K562 (cell line): Measurements from ENCODE around the gene PYGO2. TPM values are rescaled to one million over a fixed set of nuclear protein-coding genes. Genes with fewer than 3 reads are reported as not detected.
A peak's percentile ranks its signal among the peaks of the same experiment; 100 is the strongest.

ENCODE experiments used
- ATAC-seq: fragments of 200-7000 bp; cut with Tn5 transposase; 3 replicates; pipeline ENCODE4 v1.9.1; 2020; ENCODE audit warnings: moderate library complexity
- BruUV-seq: library from RNA; stranded (reverse); fragments of 400-500 nt; replicated peaks from 2 replicates; lab custom pipeline; 2021; lab: Mats Ljungman, UMichigan
- CTCF ChIA-PET: fragments of 300-600 bp; formaldehyde crosslinking; extraction: SDS; loops from one replicate; lab custom pipeline; 2021; ENCODE audit warnings: low intra/inter-chr PET ratio; lab: Yijun Ruan, JAX
- POLR2A ChIA-PET: fragments of 300-600, 350-650 bp; sonication (Branson Sonifier 250); formaldehyde crosslinking; extraction: SDS; loops from one replicate; lab custom pipeline; 2021; ENCODE audit warnings: antibody characterized with exemption, inconsistent platforms; lab: Yijun Ruan, JAX
- DNase-seq, 4 experiments: peaks; one replicate each; pipeline versions ENCODE4 v3.0.0 to v3.0.0-alpha.2; 2011 to 2018; ENCODE audit warnings: low spot score in 3 of 4, mixed read lengths in 3 of 4; ENCODE audit errors: extremely low read depth in 1 of 4
- FAIRE-seq: peaks from 2 replicates; lab custom pipeline; 2011; peaks lifted over from hg19 to GRCh38; lab: Jason Lieb, UNC
- H2AFZ ChIP-seq: 2 replicates; pipeline ENCODE4 v1.6.0; 2011; ENCODE audit warnings: low read depth, low read length, control low read depth, inconsistent platforms
- H3K27ac ChIP-seq: fragments of 200-600 bp; 3 replicates; pipeline ENCODE4 v1.8.0; 2011; ENCODE audit warnings: low read depth, mild to moderate bottlenecking, control low read depth, inconsistent platforms, low read length, moderate library complexity, mixed read lengths; ENCODE audit errors: extremely low read depth
- H3K27me3 ChIP-seq, 2 experiments: fragments of 300-600 bp in 1 of 2; 2 replicates in 1 of 2; 3 replicates in 1 of 2; pipeline versions ENCODE4 v1.6.0 to v1.8.0; 2011; ENCODE audit warnings: inconsistent platforms in 2 of 2, low read length in 2 of 2, mild to moderate bottlenecking in 1 of 2, mixed read lengths in 1 of 2, moderate library complexity in 1 of 2; ENCODE audit not compliant: control insufficient read depth in 2 of 2, insufficient read depth in 2 of 2
- H3K36me3 ChIP-seq: fragments of 300-600 bp; 3 replicates; pipeline ENCODE4 v1.8.0; 2011; ENCODE audit warnings: mild to moderate bottlenecking, low read length, inconsistent platforms; ENCODE audit not compliant: control insufficient read depth, insufficient read depth
- H3K4me1 ChIP-seq, 2 experiments: fragments of 200-600 bp in 1 of 2; replicated peaks in 1 of 2; 2 replicates in 1 of 2; 3 replicates in 1 of 2; pipeline versions ENCODE4 v1.5.1 to v1.8.0; 2011; ENCODE audit warnings: inconsistent platforms in 2 of 2, low read length in 2 of 2, mild to moderate bottlenecking in 1 of 2, mixed read lengths in 1 of 2, moderate library complexity in 1 of 2; ENCODE audit not compliant: control insufficient read depth in 2 of 2, insufficient read depth in 2 of 2
- H3K4me2 ChIP-seq: 2 replicates; pipeline ENCODE4 v1.6.1; 2011; ENCODE audit warnings: low read length, control low read depth, inconsistent platforms, mixed read lengths; ENCODE audit not compliant: insufficient read depth
- H3K4me3 ChIP-seq: fragments of 200-600 bp; sonication (generic), shearing (Covaris generic); 2 replicates; pipeline ENCODE4 v1.5.1; 2016; ENCODE audit warnings: control low read depth, inconsistent platforms
- H3K79me2 ChIP-seq: fragments of 200-600 bp; 3 replicates; pipeline ENCODE4 v1.8.0; 2011; ENCODE audit warnings: low read length, inconsistent platforms; ENCODE audit not compliant: control insufficient read depth, insufficient read depth
- H3K9ac ChIP-seq, 2 experiments: 2 replicates each; pipeline versions ENCODE4 v1.6.0 to v1.6.1; 2011; ENCODE audit warnings: low read depth in 2 of 2, low read length in 2 of 2, control low read depth in 1 of 2, inconsistent platforms in 1 of 2, mild to moderate bottlenecking in 1 of 2, mixed read lengths in 1 of 2; ENCODE audit not compliant: insufficient read depth in 1 of 2
- H3K9me1 ChIP-seq: one replicate; pipeline ENCODE4 v1.6.0; 2011; ENCODE audit warnings: inconsistent platforms, mild to moderate bottlenecking, low read length, moderate library complexity; ENCODE audit not compliant: control insufficient read depth, insufficient read depth
- H3K9me3 ChIP-seq: replicated peaks from 2 replicates; pipeline ENCODE4 v1.5.1; 2011; ENCODE audit warnings: low read depth, low read length, inconsistent platforms; ENCODE audit not compliant: control insufficient read depth, insufficient read depth
- H4K20me1 ChIP-seq: replicated peaks from 2 replicates; pipeline ENCODE4 v1.6.1; 2011; ENCODE audit warnings: low read length, inconsistent platforms, mixed read lengths; ENCODE audit not compliant: control insufficient read depth, insufficient read depth
- CBFA2T3 ChIP-seq: fragments of 450-650 bp; IDR thresholded peaks from 2 replicates; pipeline ENCODE4 v1.6.1; 2017
- FOXK2 ChIP-seq, 2 experiments: fragments of 450-650 bp; IDR thresholded peaks in 1 of 2; conservative IDR thresholded peaks in 1 of 2; 2 replicates each; pipeline ENCODE4 v1.6.1; 2016; ENCODE audit warnings: low read depth in 2 of 2, mild to moderate bottlenecking in 1 of 2
- HDAC1 ChIP-seq, 2 experiments: fragments of 450-650 bp; IDR thresholded peaks; 2 replicates each; pipeline ENCODE4 v1.6.1; 2016 to 2017; ENCODE audit warnings: inconsistent platforms in 1 of 2, mild to moderate bottlenecking in 1 of 2, moderate library complexity in 1 of 2
- MYC ChIP-seq, 2 experiments: fragments of 250-450 bp in 1 of 2; sonication (Bioruptor Pico) in 1 of 2; IDR thresholded peaks; 2 replicates each; pipeline versions ENCODE4 v1.5.1 to v1.6.1; 2012 to 2021; ENCODE audit warnings: low read depth in 2 of 2, borderline replicate concordance in 1 of 2, improper control_type of control experiment in 1 of 2, low read length in 1 of 2, mild to moderate bottlenecking in 1 of 2, moderate library complexity in 1 of 2
- PPARD ChIP-seq: fragments of 250-450 bp; sonication (Bioruptor Pico); IDR thresholded peaks from 2 replicates; pipeline ENCODE4 v1.8.0; 2022; ENCODE audit warnings: inconsistent platforms, mild to moderate bottlenecking, moderate library complexity
- RNF2 ChIP-seq: sonication (generic); IDR thresholded peaks from 2 replicates; pipeline ENCODE4 v1.6.1; 2016
- TBP ChIP-seq: optimal IDR thresholded peaks from 2 replicates; pipeline ENCODE3; 2011; ENCODE audit warnings: low read depth, low read length, improper control_type of control experiment
- TCF3 ChIP-seq: sonication (generic); formaldehyde crosslinking; IDR thresholded peaks from 2 replicates; pipeline ENCODE4 v1.4.0; 2020; ENCODE audit warnings: mild to moderate bottlenecking, missing genetic modification reagents
- ZBED1 ChIP-seq: IDR thresholded peaks from 2 replicates; pipeline ENCODE4 v1.6.1; 2014
- ZEB2 ChIP-seq: fragments of 450-650 bp; IDR thresholded peaks from 2 replicates; pipeline ENCODE4 v1.6.1; 2016
- ZZZ3 ChIP-seq: fragments of 450-650 bp; IDR thresholded peaks from 2 replicates; pipeline ENCODE4 v1.6.1; 2016; ENCODE audit warnings: antibody characterized with exemption, mild to moderate bottlenecking, moderate library complexity
- WGBS: fragments of 100-300 bp; shearing (Covaris generic); methylation state at CpG from one replicate; pipeline ENCODE4 v1.1.6; 2016; ENCODE audit warnings: low coverage, mixed read lengths; ENCODE audit not compliant: insufficient coverage; ENCODE audit errors: missing lambda C conversion rate; 5-methylcytosine and 5-hydroxymethylcytosine counted together
- in situ Hi-C: fragments of 300-500 bp; cut with MboI; formaldehyde crosslinking; loops from 4 replicates; pipeline ENCODE4 v1.15.0; 2018; ENCODE audit warnings: inconsistent platforms, mixed read lengths
- intact Hi-C: fragments of 100-400 bp; cut with micrococcal nuclease; formaldehyde crosslinking; loops from 2 replicates; pipeline ENCODE4 v1.14.2; 2022
- polyA plus RNA-seq, 8 experiments: library from polyadenylated mRNA; depleted of rRNA in 4 of 8; stranded (reverse) in 5 of 8; unstranded in 3 of 8; fragments of >200 nt; fragmentation: Nextera tagmentation in 2 of 8; fragmentation: Illumina TruSeq in 1 of 8; extraction: Ambion mirVana in 2 of 8; extraction: Trizol in 1 of 8; gene quantifications; 2 replicates each; pipeline versions ENCODE4 v1.2.1 to v1.2.3, GENCODE V29; 2011 to 2014; ENCODE audit warnings: inconsistent platforms in 1 of 8, missing spikeins in 1 of 8
- total RNA-seq, 7 experiments: library from RNA; depleted of rRNA in 6 of 7; stranded (reverse); fragments of >200 nt in 6 of 7; fragmentation: Illumina TruSeq in 2 of 7; extraction: Trizol in 2 of 7; gene quantifications; 2 replicates each; pipeline versions ENCODE4 v1.2.1 to v1.2.3, GENCODE V29; 2011 to 2021; ENCODE audit warnings: low replicate concordance in 1 of 7
- TF ChIP-seq, protein P1 (sequence below): fragments of 250-450 bp; sonication (Bioruptor Pico); IDR thresholded peaks from 2 replicates; pipeline ENCODE4 v1.8.0; 2021; ENCODE audit warnings: mild to moderate bottlenecking, moderate library complexity
- TF ChIP-seq, protein P2 (sequence below): conservative IDR thresholded peaks from 2 replicates; pipeline ENCODE4 v1.6.1; 2011; ENCODE audit warnings: low read depth, mild to moderate bottlenecking, low read length; ENCODE audit not compliant: control insufficient read depth

PYGO2 gene
- total and polyA plus RNA-seq, 9 of the 15 experiments (the other 6 are each of a cell fraction or from before 2014, with no cell fraction given): 8.3 to 36.2 (median 18.2) TPM

DNA sequence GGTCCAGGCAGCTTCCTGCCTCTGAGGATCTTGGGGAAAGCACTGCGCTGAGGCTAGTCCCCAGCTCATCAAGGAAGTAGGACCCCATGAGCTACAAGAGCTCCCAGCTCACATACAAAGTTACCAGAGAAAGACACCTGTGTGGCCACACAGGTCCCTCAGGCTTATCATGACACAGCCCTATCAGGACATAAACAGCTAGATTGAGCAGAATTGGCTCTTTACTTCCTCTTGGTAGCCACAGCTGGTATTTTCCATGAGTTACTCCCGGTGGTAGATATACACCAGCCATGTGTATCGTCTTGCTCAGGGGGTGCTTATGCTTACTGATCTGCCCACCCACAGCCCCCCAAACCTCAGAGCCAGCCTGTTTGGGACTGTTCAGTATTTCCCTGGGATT lies 33.0 kb upstream of the PYGO2 start:
- no peaks in the 10 kb centered on the region for H3K27me3 ChIP-seq
- TF ChIP-seq ZEB2: 0 out of 2 replicates have a peak, but pooled peaks have one; percentile 41
- TF ChIP-seq, protein P1, sequence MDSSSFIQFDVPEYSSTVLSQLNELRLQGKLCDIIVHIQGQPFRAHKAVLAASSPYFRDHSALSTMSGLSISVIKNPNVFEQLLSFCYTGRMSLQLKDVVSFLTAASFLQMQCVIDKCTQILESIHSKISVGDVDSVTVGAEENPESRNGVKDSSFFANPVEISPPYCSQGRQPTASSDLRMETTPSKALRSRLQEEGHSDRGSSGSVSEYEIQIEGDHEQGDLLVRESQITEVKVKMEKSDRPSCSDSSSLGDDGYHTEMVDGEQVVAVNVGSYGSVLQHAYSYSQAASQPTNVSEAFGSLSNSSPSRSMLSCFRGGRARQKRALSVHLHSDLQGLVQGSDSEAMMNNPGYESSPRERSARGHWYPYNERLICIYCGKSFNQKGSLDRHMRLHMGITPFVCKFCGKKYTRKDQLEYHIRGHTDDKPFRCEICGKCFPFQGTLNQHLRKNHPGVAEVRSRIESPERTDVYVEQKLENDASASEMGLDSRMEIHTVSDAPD (CRISPR knock-in tag): no peak
- no peak for TF ChIP-seq ZZZ3
- peak; percentile 27; the same call in 1 of the 2 replicates for TF ChIP-seq CBFA2T3
- TF ChIP-seq TBP: peak; percentile 8
- TF ChIP-seq RNF2: no peak
- 0 out of 4 replicates have a peak, but pooled peaks of 1 of the 2 experiments have one; percentile 13 for TF ChIP-seq HDAC1 (IDR thresholded peaks at IDR 0.05)
- 0 out of 2 replicates have a peak, but pooled peaks have one; percentile 9 for TF ChIP-seq MYC (IDR thresholded peaks at IDR 0.05; ENCODE audit: low read depth, low read length)
- no peak for TF ChIP-seq MYC (CRISPR knock-in tag; IDR thresholded peaks at IDR 0.05; ENCODE audit: borderline replicate concordance, low read depth)
- TF ChIP-seq ZBED1: peak; percentile 94; the same call in 1 of the 2 replicates
- peak in 1 of 2 experiments; percentile 43; a peak in 1 of 4 replicates for TF ChIP-seq FOXK2 (conservative IDR thresholded peaks at IDR 0.05 in 1 of 2, IDR thresholded peaks at IDR 0.05 in 1 of 2; ENCODE audit: low read depth in 2 of 2)
- TF ChIP-seq PPARD (CRISPR knock-in tag): no peak
- TF ChIP-seq, protein P2, sequence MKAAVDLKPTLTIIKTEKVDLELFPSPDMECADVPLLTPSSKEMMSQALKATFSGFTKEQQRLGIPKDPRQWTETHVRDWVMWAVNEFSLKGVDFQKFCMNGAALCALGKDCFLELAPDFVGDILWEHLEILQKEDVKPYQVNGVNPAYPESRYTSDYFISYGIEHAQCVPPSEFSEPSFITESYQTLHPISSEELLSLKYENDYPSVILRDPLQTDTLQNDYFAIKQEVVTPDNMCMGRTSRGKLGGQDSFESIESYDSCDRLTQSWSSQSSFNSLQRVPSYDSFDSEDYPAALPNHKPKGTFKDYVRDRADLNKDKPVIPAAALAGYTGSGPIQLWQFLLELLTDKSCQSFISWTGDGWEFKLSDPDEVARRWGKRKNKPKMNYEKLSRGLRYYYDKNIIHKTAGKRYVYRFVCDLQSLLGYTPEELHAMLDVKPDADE: no peak
- TF ChIP-seq TCF3 (CRISPR knock-in tag): peak; percentile 20; the same call in 1 of the 2 replicates
- BruUV-seq: no TSS peak
- H3K36me3 ChIP-seq: peaks cover 20% of the 10 kb centered on the region; the same call in 2 of the 3 replicates
- in situ Hi-C loops (no loop called here), intact Hi-C loops (loop anchor here (2.0 kb wide), 1 partner anchor 40 kb away; no protein-coding TSS in a partner anchor)
- H3K9me3 ChIP-seq: no peaks in the 10 kb centered on the region
- H3K4me2 ChIP-seq: peak overlapping the region; percentile 47; the same call in 1 of the 2 replicates
- FAIRE-seq (no peak), ATAC-seq (peak; percentile 5; the same call in 2 of the 3 replicates), DNase-seq (peak in 1 of 4 experiments; percentile 45)
- ChIA-PET CTCF (interaction anchor here (0.9 kb wide), 1 partner anchor 39 kb away, joined by 4 read pairs; the partner anchor contains the start of gene PBXIP1), POLR2A (interaction anchor here (0.6 to 8.2 kb wide), 12 partner anchors 10 to 838 kb away, joined by 3 to 80 read pairs (median 6); partner anchors contain the start of genes ADAM15, CKS1B, FLAD1 and PBXIP1)
- no peaks in the 10 kb centered on the region for H4K20me1 ChIP-seq
- WGBS: 10% methylated on average over 3 of the region's 3 CpGs
- peaks cover 43 to 48% of the 10 kb centered on the region in 2 experiments for H3K4me1 ChIP-seq
- peak overlapping the region; percentile 19 to 71; a peak in 3 of 4 replicates for H3K9ac ChIP-seq
- H2AFZ ChIP-seq: peak overlapping the region; percentile 47
- no peak overlapping the region for H3K4me3 ChIP-seq
- peaks cover 6% of the 10 kb centered on the region for H3K9me1 ChIP-seq
- peak overlapping the region; percentile 73 for H3K27ac ChIP-seq
- peaks cover 2% of the 10 kb centered on the region; the same call in 2 of the 3 replicates for H3K79me2 ChIP-seq
